H9 (cell line): Measurements from ENCODE around the gene SUV39H2. TPM values are rescaled to one million over a fixed set of nuclear protein-coding genes. Genes with fewer than 3 reads are reported as not detected.

Experiments
- DNase-seq: peaks from one replicate; pipeline ENCODE4 v3.0.0-alpha.2; 2017
- H2AFZ ChIP-seq: one replicate; pipeline ENCODE4 v1.6.1; 2013; ENCODE audit warnings: mild to moderate bottlenecking, low read length, control low read depth, moderate library complexity
- H2AK5ac ChIP-seq: 2 replicates; pipeline ENCODE4 v1.6.1; 2013; ENCODE audit warnings: low read length, control low read depth, mixed read lengths; ENCODE audit not compliant: insufficient read length
- H2BK120ac ChIP-seq: one replicate; pipeline ENCODE4 v1.6.1; 2013; ENCODE audit warnings: low read depth, mild to moderate bottlenecking, low read length, control low read depth, inconsistent platforms; ENCODE audit not compliant: poor library complexity, severe bottlenecking
- H2BK12ac ChIP-seq: 2 replicates; pipeline ENCODE4 v1.6.1; 2013; ENCODE audit warnings: low read length, control low read depth, mixed read lengths, low read depth; ENCODE audit not compliant: insufficient read length
- H2BK15ac ChIP-seq: 2 replicates; pipeline ENCODE4 v1.6.1; 2013; ENCODE audit warnings: low read depth, low read length, control low read depth
- H2BK20ac ChIP-seq: one replicate; pipeline ENCODE4 v1.6.1; 2013; ENCODE audit warnings: low read depth, mild to moderate bottlenecking, low read length, control low read depth, inconsistent platforms; ENCODE audit not compliant: poor library complexity, severe bottlenecking
- H2BK5ac ChIP-seq: 2 replicates; pipeline ENCODE4 v1.6.1; 2013; ENCODE audit warnings: low read length, control low read depth, mixed read lengths; ENCODE audit not compliant: insufficient read length
- H3K14ac ChIP-seq: 2 replicates; pipeline ENCODE4 v1.6.1; 2013; ENCODE audit warnings: low read length, control low read depth; ENCODE audit not compliant: insufficient read depth
- H3K18ac ChIP-seq: 2 replicates; pipeline ENCODE4 v1.6.1; 2013; ENCODE audit warnings: low read depth, mild to moderate bottlenecking, mixed read lengths, low read length, control low read depth; ENCODE audit not compliant: insufficient read length
- H3K23ac ChIP-seq: 2 replicates; pipeline ENCODE4 v1.6.1; 2013; ENCODE audit warnings: low read length, control low read depth, mixed read lengths, low read depth; ENCODE audit not compliant: insufficient read length
- H3K23me2 ChIP-seq: 2 replicates; pipeline ENCODE4 v1.6.1; 2013; ENCODE audit warnings: low read depth, mild to moderate bottlenecking, mixed read lengths, low read length, control low read depth; ENCODE audit not compliant: insufficient read length, poor library complexity, severe bottlenecking
- H3K27ac ChIP-seq: 2 replicates; pipeline ENCODE4 v1.5.1; 2013; ENCODE audit warnings: low read length, control low read depth, mixed read lengths, low read depth; ENCODE audit not compliant: insufficient read length
- H3K27me3 ChIP-seq: 2 replicates; pipeline ENCODE4 v1.6.1; 2013; ENCODE audit warnings: low read length, control low read depth, inconsistent platforms; ENCODE audit not compliant: insufficient read depth
- H3K4ac ChIP-seq: 2 replicates; pipeline ENCODE4 v1.6.1; 2013; ENCODE audit warnings: low read depth, mild to moderate bottlenecking, control low read depth, inconsistent platforms, low read length, moderate library complexity
- H3K4me1 ChIP-seq: 2 replicates; pipeline ENCODE4 v1.6.1; 2013; ENCODE audit warnings: low read length, control low read depth, inconsistent platforms; ENCODE audit not compliant: insufficient read depth
- H3K4me2 ChIP-seq: 2 replicates; pipeline ENCODE4 v1.6.1; 2013; ENCODE audit warnings: low read length, control low read depth, mixed read lengths; ENCODE audit not compliant: insufficient read length, insufficient read depth
- H3K56ac ChIP-seq: 2 replicates; pipeline ENCODE4 v1.6.1; 2013; ENCODE audit warnings: low read depth, mild to moderate bottlenecking, mixed read lengths, low read length, control low read depth; ENCODE audit not compliant: insufficient read length
- H3K79me1 ChIP-seq: 2 replicates; pipeline ENCODE4 v1.6.1; 2013; ENCODE audit warnings: low read depth, mild to moderate bottlenecking, moderate library complexity, low read length, control low read depth, inconsistent platforms; ENCODE audit not compliant: insufficient read depth, poor library complexity, severe bottlenecking
- H3K79me2 ChIP-seq: 2 replicates; pipeline ENCODE4 v1.6.1; 2013; ENCODE audit warnings: low read length, control low read depth, inconsistent platforms; ENCODE audit not compliant: insufficient read depth
- H3K9ac ChIP-seq: 2 replicates; pipeline ENCODE4 v1.6.1; 2013; ENCODE audit warnings: low read length, control low read depth, mixed read lengths; ENCODE audit not compliant: insufficient read length; ENCODE audit errors: extremely low read depth
- H3K9me3 ChIP-seq: one replicate; pipeline ENCODE4 v1.6.1; 2013; ENCODE audit warnings: low read depth, low read length, inconsistent platforms; ENCODE audit not compliant: control insufficient read depth
- H3T11ph ChIP-seq: one replicate; pipeline ENCODE4 v1.6.1; 2013; ENCODE audit warnings: mild to moderate bottlenecking, low read length, control low read depth, inconsistent platforms
- H4K20me1 ChIP-seq: one replicate; pipeline ENCODE4 v1.6.1; 2013; ENCODE audit not compliant: control insufficient read depth, insufficient read length, insufficient read depth
- H4K5ac ChIP-seq: 2 replicates; pipeline ENCODE4 v1.6.1; 2013; ENCODE audit warnings: low read depth, mild to moderate bottlenecking, mixed read lengths, low read length, control low read depth; ENCODE audit not compliant: insufficient read length
- H4K8ac ChIP-seq: replicated peaks from 2 replicates; pipeline ENCODE4 v1.6.1; 2013; ENCODE audit warnings: low read length, control low read depth, mixed read lengths, low read depth; ENCODE audit not compliant: insufficient read length
- H4K91ac ChIP-seq: 2 replicates; pipeline ENCODE4 v1.6.1; 2013; ENCODE audit warnings: low read depth, mild to moderate bottlenecking, moderate library complexity, mixed read lengths, low read length, control low read depth; ENCODE audit not compliant: insufficient read length
- H3K27ac Mint-ChIP-seq, 3 experiments: 2 replicates in 2 of 3; 3 replicates in 1 of 3; pipeline ENCODE4 v1.8.0; 2020 to 2021; ENCODE audit warnings: mixed read lengths in 3 of 3, mild to moderate bottlenecking in 1 of 3, moderate library complexity in 1 of 3
- H3K27me3 Mint-ChIP-seq: 2 replicates; pipeline ENCODE4 v1.8.0; 2021; ENCODE audit warnings: low read depth, mild to moderate bottlenecking, moderate library complexity, mixed read lengths
- H3K36me3 Mint-ChIP-seq, 3 experiments: 2 replicates in 2 of 3; 3 replicates in 1 of 3; pipeline ENCODE4 v1.8.0; 2020 to 2021; ENCODE audit warnings: low read depth in 3 of 3, mixed read lengths in 3 of 3; ENCODE audit not compliant: insufficient read depth in 1 of 3
- H3K4me1 Mint-ChIP-seq, 2 experiments: 2 replicates each; pipeline ENCODE4 v1.8.0; 2020; ENCODE audit warnings: mixed read lengths in 2 of 2
- H3K4me3 Mint-ChIP-seq, 2 experiments: 2 replicates in 1 of 2; 3 replicates in 1 of 2; pipeline ENCODE4 v1.8.0; 2020 to 2021; ENCODE audit warnings: mild to moderate bottlenecking in 2 of 2, mixed read lengths in 2 of 2, moderate library complexity in 1 of 2
- H3K9me3 Mint-ChIP-seq, 2 experiments: 2 replicates in 1 of 2; 3 replicates in 1 of 2; pipeline ENCODE4 v1.8.0; 2020; ENCODE audit warnings: mild to moderate bottlenecking in 2 of 2, mixed read lengths in 2 of 2, moderate library complexity in 1 of 2
- WGBS: extraction: QIAGEN DNeasy Blood & Tissue Kit; methylation state at CpG from one replicate; pipeline ENCODE4 v1.1.7; 2013; ENCODE audit warnings: missing lambda C conversion rate, low lambda C conversion rate, mixed read lengths; ENCODE audit not compliant: insufficient read length; ENCODE audit errors: extremely low coverage; 5-methylcytosine and 5-hydroxymethylcytosine counted together
- total RNA-seq: library from RNA; stranded (reverse); gene quantifications from 2 replicates; pipeline ENCODE4 v1.2.1, GENCODE V29; 2021
- TF ChIP-seq, protein P1 (sequence below): fragments of 200-600 bp; sonication (generic); conservative IDR thresholded peaks from 3 replicates; pipeline ENCODE4 v1.8.0; 2021; ENCODE audit warnings: antibody characterized with exemption, mild to moderate bottlenecking

Gene SUV39H2
- total RNA-seq, 1 experiment from 2014 or later = 59.7 TPM

DNA sequence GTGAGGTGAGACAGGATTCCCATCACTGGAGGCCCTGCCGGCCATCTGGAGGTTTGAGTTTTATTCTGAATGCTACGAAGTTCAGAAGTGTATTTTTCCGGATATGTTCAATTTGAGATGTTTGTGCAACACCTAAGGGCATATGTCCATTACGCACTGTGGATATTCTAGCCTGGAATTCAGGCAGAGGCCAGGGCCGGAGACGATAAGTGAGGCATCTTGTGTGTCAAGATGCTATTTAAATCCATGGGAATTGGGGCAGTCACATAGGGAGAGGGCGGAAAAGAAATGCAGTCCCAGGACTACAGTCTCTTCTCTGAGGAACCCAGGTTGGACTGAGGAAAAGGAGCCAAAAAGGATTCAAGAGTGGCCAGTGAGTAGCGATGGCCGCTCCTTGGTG, 1.9 kb upstream of the SUV39H2 start:
- H3K27me3 ChIP-seq = no peaks in the 10 kb centered on the region
- Mint-ChIP-seq H3K4me3 (peak overlapping the region; percentile 97 to 99), H3K27me3 (no peaks in the 10 kb centered on the region), H3K27ac (peak overlapping the region; percentile 3 to 61 (median 7); a peak in 4 of 7 replicates), H3K4me1 (peaks cover 30 to 36% of the 10 kb centered on the region in 2 experiments), H3K9me3 (no peaks in the 10 kb centered on the region; a peak in 1 of 5 replicates), H3K36me3 (peaks cover 2 to 5% (median 4%) of the 10 kb centered on the region in 3 experiments; a peak in 6 of 7 replicates)
- H3K79me1 ChIP-seq = no peaks in the 10 kb centered on the region
- H4K5ac ChIP-seq = no peak overlapping the region
- H3K4me1 ChIP-seq = peaks cover 9% of the 10 kb centered on the region; the same call in 1 of the 2 replicates
- no peak overlapping the region for H3K27ac ChIP-seq
- no peak overlapping the region for H4K91ac ChIP-seq
- no peak overlapping the region for H3K9ac ChIP-seq
- TF ChIP-seq, protein P1, sequence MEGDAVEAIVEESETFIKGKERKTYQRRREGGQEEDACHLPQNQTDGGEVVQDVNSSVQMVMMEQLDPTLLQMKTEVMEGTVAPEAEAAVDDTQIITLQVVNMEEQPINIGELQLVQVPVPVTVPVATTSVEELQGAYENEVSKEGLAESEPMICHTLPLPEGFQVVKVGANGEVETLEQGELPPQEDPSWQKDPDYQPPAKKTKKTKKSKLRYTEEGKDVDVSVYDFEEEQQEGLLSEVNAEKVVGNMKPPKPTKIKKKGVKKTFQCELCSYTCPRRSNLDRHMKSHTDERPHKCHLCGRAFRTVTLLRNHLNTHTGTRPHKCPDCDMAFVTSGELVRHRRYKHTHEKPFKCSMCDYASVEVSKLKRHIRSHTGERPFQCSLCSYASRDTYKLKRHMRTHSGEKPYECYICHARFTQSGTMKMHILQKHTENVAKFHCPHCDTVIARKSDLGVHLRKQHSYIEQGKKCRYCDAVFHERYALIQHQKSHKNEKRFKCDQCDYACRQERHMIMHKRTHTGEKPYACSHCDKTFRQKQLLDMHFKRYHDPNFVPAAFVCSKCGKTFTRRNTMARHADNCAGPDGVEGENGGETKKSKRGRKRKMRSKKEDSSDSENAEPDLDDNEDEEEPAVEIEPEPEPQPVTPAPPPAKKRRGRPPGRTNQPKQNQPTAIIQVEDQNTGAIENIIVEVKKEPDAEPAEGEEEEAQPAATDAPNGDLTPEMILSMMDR = no peak
- no peak overlapping the region for H3K14ac ChIP-seq
- H3K79me2 ChIP-seq = peaks cover 19% of the 10 kb centered on the region; the same call in 1 of the 2 replicates
- no peak overlapping the region for H3K23ac ChIP-seq
- no peak overlapping the region for H2BK12ac ChIP-seq
- peak overlapping the region; percentile 10 for H3K4me2 ChIP-seq
- peaks cover 4% of the 10 kb centered on the region for H3K23me2 ChIP-seq
- no peaks in the 10 kb centered on the region for H4K20me1 ChIP-seq
- no peak overlapping the region for H2BK120ac ChIP-seq
- H3K56ac ChIP-seq = no peak overlapping the region
- H3K18ac ChIP-seq = no peak overlapping the region
- H2BK5ac ChIP-seq = no peak overlapping the region
- H2AK5ac ChIP-seq = no peak overlapping the region
- H3T11ph ChIP-seq = no peak overlapping the region
- WGBS = no CpG with 5 or more reads among the region's 9 CpGs
- H2BK20ac ChIP-seq = no peak overlapping the region
- DNase-seq = no peak
- no peak overlapping the region for H2BK15ac ChIP-seq
- H2AFZ ChIP-seq = no peak overlapping the region
- H3K4ac ChIP-seq = no peak overlapping the region
- no peak overlapping the region for H4K8ac ChIP-seq
- H3K9me3 ChIP-seq = no peaks in the 10 kb centered on the region
